Stimulated activated CD4-positive, alpha-beta T cell treated with anti-CD3 and anti-CD28 coated beads, Interleukin-2, amount 100 ng/mL, for 4 hours (primary cell): Measurements from ENCODE around the gene PRRG2.
"Not testable (repeated sequence)": the region's sequence is repeated elsewhere in the genome, so short reads cannot be mapped to it uniquely, and the experiment has no call there.

Source experiments
- DNase-seq: peaks from one replicate; pipeline ENCODE4 v3.0.0-alpha.2; 2020; ENCODE audit warnings: low read depth

The PRRG2 gene

GRCh38 chr19:49609499-49610092, 28.5 kb downstream of the PRRG2 start:
- no peak for DNase-seq

GRCh38 chr19:49613374-49613773, 32.3 kb downstream of the PRRG2 start:
- DNase-seq = no peak

DNA sequence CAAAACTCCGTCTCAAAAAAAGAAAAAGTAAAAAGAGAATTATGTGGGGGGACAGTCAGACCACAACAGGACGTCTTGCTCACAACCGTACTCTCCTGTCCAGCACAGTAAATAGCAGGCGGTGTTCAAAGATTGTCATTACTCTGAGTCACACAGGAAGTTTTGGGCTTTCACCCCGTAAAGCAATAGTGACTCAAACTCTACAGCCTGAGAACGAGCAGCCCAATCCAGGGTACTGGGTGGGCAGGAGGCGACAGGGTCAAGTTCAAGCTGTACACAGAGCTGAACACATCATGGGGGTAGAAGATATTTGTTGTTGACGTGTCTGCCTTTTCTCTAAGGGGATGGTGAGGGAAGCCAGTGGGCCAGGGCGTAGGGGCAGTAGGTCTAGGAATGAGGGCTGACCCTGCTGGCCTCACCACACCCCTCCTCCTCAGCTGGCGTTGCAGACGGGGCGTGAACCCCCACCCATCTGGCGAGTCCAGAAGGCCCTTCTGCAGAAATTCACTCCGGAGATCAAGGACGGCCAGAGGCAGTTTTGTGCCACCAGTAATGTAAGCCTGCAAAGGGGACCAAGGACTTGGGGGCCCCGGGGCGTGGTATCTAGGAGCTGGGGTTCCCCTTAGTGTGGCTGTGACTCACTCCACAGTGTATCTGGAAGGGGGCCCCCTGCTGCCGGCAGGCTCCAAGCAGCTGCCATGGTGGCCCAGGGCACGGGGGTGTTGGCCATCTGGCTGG, 33.1 kb downstream of the PRRG2 start:
- no peak for DNase-seq

- DNase-seq = no peak
Measured at GRCh38 chr19:49615861-49616260, 34.7 kb downstream of the PRRG2 start.

DNA sequence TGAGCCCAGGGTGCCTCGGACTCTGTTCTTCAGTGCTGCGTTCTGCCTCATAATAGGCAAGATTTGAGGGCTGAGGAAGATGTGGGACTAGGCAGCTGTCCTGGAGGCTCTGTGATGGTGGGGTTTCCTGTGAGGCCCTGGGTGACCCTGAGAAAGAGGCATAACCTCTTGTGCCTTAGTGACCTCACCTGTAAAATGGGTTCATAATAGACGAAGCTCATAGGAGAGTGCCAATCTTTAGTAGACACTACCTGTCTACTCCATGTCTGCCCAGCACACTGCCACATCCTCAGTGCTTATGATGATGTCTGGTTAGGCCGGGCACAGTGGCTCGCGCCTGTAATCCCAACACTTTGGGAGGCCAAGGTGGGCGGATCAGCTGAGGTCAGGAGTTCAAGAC, 35.4 kb downstream of the PRRG2 start:
- DNase-seq = no peak

DNA sequence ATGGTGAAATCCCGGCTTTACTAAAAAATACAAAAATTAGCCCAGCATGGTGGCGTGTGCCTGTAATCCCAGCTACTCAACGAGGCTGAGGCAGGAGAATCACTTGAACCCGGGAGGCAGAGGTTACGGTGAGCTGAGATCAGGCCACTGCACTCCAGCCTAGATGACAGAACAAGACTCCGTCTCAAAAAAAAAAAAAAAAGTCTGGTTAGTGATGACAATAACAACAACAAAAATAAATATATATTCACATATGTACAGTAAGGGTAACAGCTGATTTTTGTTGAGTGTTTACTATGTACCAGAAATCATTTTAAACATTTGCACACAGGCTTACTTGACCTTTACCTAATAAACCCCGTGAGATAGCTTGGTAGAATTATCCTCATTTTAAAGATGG, 35.8 kb downstream of the PRRG2 start:
- no peak for DNase-seq

DNA sequence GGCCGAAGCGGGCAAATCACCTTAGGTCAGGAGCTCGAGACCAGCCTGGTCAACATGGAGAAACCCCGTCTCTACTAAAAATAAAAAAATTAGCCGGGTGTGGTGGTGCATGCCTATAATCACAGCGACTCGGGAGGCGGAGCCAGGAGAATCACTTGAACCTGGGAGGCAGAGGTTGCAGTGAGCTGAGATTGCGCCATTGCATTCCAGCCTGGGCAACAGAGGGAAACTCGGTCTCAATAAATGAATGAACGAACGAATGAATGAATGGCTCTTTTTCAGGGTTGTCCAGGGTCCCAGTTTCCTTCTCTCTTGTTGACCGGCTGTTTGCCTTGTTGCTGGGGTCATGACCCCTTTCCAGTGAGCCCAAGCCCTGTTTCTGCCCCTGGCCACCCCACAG, 36.7 kb downstream of the PRRG2 start:
- not testable (repeated sequence) for DNase-seq

- DNase-seq = no peak
Measured at GRCh38 chr19:49624967-49625910, 44.1 kb downstream of the PRRG2 start.

DNA sequence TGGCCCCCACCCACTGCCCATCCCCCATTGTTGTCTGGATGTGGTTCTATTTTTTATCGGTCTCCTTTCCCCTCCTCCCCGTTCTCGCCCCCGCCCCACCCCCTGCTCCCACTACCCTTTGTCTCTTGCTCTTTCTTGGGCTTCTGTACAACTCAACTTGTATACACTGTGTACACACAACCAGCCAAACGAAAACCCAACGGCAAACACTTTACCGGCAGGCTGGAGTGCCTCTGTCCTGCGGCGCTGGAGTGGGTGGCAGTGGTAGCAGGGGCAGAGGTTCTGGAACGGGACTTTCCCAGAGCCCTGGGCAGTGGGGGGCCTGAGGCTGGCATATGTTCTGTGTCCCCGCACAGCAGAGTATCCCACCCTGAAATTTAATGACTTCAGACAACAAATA, 45.1 kb downstream of the PRRG2 start:
- no peak for DNase-seq

DNA sequence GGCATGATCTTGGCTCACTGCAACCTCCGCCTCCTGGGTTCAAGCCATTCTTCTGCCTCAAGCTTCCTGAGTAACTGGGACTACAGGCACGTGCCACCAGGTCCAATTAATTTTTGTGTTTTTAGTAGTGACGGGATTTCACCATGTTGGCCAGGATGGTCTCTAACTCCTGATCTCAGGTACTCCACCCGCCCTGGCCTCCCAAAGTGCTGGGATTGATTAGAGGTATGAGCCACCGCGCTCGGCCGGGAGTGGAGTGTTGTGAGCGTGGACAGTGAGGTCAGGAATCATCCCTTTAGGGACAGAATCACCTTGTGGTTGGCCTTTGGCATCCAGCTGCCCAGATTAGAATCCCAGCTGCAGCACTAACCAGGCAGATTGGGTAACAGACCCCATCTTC, 48.5 kb downstream of the PRRG2 start:
- DNase-seq = no peak

GRCh38 chr19:49631014-49631588, 50.0 kb downstream of the PRRG2 start:
- no peak for DNase-seq

DNA sequence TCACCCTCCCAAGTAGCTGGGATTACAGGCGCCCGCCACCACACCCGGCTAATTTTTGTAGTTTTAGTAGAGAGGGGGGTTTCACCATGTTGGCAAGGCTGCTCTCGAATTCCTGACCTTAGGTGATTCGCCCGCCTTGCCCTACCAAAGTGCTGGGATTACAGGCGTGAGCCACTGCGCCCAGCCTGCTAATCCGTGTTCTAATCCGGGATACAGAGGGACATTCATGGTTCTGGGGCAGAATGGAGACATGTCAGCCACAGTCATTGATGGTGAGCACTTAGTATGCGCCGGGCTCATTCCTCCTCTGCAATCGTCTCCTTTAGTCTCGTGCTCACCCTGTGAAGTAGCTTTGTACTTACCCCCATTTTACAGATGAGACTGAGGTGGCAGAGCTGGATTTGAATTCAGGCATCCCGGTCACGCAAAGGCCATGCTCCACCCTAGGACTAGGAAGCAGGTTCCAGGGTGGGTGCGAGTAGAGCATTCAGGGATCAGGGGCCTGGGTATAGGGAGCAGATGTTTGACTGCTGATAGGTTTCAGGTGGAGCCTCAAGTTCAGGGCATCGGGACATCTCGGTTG, 50.6 kb downstream of the PRRG2 start:
- DNase-seq = no peak

DNA sequence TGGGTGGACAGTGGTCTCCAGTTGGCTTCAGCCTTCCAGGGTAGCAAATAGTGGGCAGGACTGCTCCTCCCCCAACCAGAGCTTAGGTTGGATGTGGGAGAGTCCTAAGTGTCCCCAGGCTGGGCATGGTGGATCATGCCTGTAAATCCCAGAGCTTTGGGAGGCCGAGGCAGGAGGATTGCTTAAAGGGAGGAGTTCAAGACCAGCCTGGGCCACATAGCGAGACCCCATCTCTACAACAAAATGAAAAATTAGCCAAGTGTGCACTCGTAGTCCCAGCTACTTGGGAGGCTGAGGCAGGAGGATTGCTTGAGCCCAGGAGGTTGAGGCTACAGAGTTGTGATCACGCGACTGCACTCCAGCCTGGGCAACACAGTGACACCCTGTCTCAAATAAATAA, 51.5 kb downstream of the PRRG2 start:
- no peak for DNase-seq

DNA sequence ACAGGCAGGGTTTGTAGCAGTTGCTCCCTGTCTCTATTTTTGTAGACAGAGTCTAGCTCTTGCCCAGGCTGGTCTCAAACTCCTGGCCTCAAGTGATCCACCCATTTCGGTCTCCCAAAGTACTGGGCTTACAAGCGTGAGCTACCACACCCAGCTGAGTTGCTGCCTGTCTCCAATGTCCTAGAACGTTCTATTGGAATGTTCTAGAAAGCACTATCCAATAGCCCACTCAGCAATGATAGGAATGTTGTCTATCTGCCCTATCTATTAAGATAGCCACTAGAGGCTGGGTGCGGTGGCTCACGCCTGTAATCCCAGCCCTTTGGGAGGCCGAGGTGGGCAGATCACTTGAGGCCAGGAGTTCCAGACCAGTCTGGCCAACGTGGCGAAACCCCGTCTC, 52.2 kb downstream of the PRRG2 start:
- DNase-seq = not testable (repeated sequence)

GRCh38 chr19:49635530-49636232, 54.6 kb downstream of the PRRG2 start:
- DNase-seq = no peak

GRCh38 chr19:49636233-49636932, 55.3 kb downstream of the PRRG2 start:
- no peak for DNase-seq

GRCh38 chr19:49637821-49638738, 57.0 kb downstream of the PRRG2 start:
- DNase-seq = no peak

- no peak for DNase-seq
Measured at GRCh38 chr19:49639401-49640112, 58.4 kb downstream of the PRRG2 start.
